T-helper 17 cell (primary cell): ENCODE results near the gene SPOCK2. TPM values are rescaled to one million over a fixed set of nuclear protein-coding genes. Genes with fewer than 3 reads are reported as not detected.

Experiments used
- ATAC-seq: fragments of 150-1000 bp; cut with Tn5 transposase; 2 replicates; pipeline ENCODE4 v1.10.0; 2021; ENCODE audit warnings: mild to moderate bottlenecking, moderate library complexity
- DNase-seq, 3 donors: peaks; one replicate each; pipeline versions ENCODE4 v3.0.0 to v3.0.0-alpha.2; 2020 to 2021
- H3K9me3 ChIP-seq: one replicate; pipeline ENCODE4 v1.7.0; 2013; ENCODE audit warnings: low read length, mild to moderate bottlenecking; ENCODE audit not compliant: control insufficient read depth, poor library complexity, severe bottlenecking
- H3K27ac Mint-ChIP-seq: one replicate; pipeline ENCODE4 v1.8.0; 2022; ENCODE audit warnings: mild to moderate bottlenecking, moderate library complexity, mixed read lengths
- H3K27me3 Mint-ChIP-seq: one replicate; pipeline ENCODE4 v1.8.0; 2022; ENCODE audit warnings: mixed read lengths
- H3K36me3 Mint-ChIP-seq: one replicate; pipeline ENCODE4 v1.8.0; 2022; ENCODE audit warnings: low read depth, mixed read lengths
- H3K4me1 Mint-ChIP-seq: one replicate; pipeline ENCODE4 v1.8.0; 2022; ENCODE audit warnings: mild to moderate bottlenecking, mixed read lengths
- H3K4me3 Mint-ChIP-seq: one replicate; pipeline ENCODE4 v1.8.0; 2022; ENCODE audit warnings: mild to moderate bottlenecking, moderate library complexity, mixed read lengths
- total RNA-seq, 4 donors: library from RNA in 2 of 4; stranded (reverse) in 2 of 4; gene quantifications; one replicate each; pipeline ENCODE4 v1.2.3 and lab custom pipeline; 2022 to 2026

The SPOCK2 gene
- total RNA-seq, 2 donors from 2014 or later = 603 to 772 TPM

DNA sequence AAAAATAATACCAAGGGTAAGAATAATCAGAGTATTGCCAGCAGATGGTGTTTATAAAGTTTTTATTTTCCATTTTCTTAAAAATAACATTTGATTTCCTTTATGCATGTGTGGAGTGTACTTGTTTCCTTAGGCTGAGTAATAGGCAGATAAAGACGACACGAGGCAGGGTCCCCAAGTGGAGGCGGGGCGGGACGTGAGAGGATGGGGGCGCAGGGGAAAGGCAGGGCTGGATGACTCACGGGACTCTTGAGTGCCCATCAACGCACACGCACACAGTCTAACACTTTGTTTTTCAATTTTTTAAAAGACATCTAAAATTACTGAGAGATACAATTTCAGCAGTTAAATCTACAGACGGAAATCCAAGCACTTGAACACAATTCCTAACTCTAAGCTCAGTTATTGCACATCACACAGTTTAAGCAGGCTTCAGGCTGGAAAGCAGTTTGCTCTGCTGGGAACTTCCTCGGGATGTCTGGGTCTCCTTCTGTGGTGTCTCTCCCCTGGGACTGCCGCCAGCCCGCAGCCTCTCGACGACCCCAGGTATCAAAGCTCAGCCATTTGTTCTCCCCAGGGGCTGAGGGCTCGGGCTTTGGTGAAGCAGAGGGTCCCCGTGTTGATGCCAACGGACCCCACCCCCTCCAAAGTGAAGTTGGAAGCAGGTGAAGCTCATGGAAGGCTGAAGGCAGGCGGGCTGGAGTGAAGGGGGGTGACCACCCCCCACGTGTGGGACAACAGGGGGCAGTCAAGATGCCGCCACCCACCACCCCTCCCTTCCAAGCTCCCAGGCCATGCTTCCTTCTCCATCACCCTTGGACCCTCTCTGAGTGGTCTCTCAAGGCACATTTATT, 29.1 kb downstream of the SPOCK2 start:
- Mint-ChIP-seq H3K4me1 (peaks cover 29% of the 10 kb centered on the region), H3K27ac (peak overlapping the region; percentile 93), H3K27me3 (no peaks in the 10 kb centered on the region), H3K4me3 (peak overlapping the region; percentile 79), H3K36me3 (no peaks in the 10 kb centered on the region)
- ATAC-seq (peak; percentile 25), DNase-seq (no peak)
- H3K9me3 ChIP-seq = no peaks in the 10 kb centered on the region

- Mint-ChIP-seq H3K4me3 (peak overlapping the region; percentile 76), H3K27ac (peak overlapping the region; percentile 93), H3K27me3 (no peaks in the 10 kb centered on the region), H3K4me1 (peaks cover 29% of the 10 kb centered on the region), H3K36me3 (no peaks in the 10 kb centered on the region)
- ATAC-seq = peak; percentile 9
- no peak for DNase-seq
- H3K9me3 ChIP-seq = no peaks in the 10 kb centered on the region
These were observed 29.9 kb downstream of the SPOCK2 start for GRCh38 chr10:72058347-72058898.

DNA sequence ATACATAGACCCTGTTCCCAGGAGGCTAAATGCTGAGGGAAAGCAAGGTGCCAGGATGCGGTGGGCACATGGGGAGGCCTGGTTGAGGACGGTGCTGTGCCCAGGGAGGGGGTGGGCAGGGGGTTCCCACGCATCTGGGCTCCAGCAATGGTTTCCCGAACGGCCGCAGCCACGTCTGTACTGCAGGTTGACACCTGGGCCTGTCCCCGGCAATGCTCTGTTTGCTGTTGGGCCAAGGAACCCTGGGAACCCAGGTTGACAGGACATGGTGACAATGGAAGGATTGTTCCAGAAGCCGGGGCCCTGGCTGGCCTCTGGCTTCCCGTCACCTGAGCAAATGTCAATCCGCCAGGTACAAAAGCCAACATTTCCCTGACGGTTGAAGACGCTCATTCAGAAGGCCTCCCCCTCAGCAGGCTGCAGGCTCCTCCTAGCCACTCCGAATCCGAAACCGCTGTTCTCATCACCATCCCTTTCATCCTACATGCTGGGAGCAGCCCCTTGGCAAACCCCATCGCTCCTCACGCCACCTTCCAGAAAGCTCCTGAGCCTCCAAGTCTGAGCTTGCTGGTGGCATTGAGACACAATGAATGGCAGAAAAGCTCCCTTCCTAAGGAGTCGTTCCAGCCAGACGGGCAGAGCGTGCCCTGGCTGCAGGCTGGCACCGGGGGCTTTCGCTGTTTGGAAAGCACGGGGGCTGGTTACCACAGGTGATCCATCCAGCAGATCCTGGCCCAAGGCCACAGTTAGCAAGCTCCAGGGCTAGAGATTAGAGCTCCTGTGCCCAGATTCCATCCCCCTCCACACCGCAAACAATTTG, 31.2 kb downstream of the SPOCK2 start:
- H3K27ac Mint-ChIP-seq = peak overlapping the region; percentile 93
- no peaks in the 10 kb centered on the region for H3K9me3 ChIP-seq

GRCh38 chr10:72056113-72056512, 32.2 kb downstream of the SPOCK2 start:
- DNase-seq (no peak), ATAC-seq (no peak)
- peaks cover 31% of the 10 kb centered on the region for H3K4me1 Mint-ChIP-seq
- H3K36me3 Mint-ChIP-seq = no peaks in the 10 kb centered on the region
- H3K4me3 Mint-ChIP-seq = no peak overlapping the region
- no peak overlapping the region for H3K27ac Mint-ChIP-seq
- no peaks in the 10 kb centered on the region for H3K9me3 ChIP-seq
- no peaks in the 10 kb centered on the region for H3K27me3 Mint-ChIP-seq

More for the DNA sequence above, 31.2 kb downstream of the SPOCK2 start:
- ATAC-seq (no peak), DNase-seq (no peak)
- Mint-ChIP-seq H3K27me3 (no peaks in the 10 kb centered on the region), H3K4me3 (peak overlapping the region; percentile 76), H3K36me3 (no peaks in the 10 kb centered on the region), H3K4me1 (peaks cover 31% of the 10 kb centered on the region)

DNA sequence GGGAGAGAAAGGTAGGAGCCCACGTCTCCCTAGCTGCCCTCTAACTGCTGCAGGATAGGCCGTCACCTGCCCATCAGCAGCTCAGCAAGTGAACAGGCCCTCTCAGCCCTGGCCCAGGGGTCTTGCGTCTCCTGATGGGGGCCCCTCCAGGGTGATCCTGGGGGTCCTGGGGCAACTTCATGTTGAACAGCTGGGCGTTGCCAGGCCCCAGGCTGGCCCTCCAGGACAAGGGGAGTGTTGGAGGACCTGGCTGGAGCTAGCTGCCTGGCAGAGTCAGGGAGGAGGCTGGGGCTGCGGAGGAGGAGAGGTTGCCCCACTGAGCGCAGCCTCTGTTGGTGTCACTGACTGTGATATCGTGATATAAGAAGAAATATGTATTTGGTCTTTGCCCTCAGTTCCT, 34.7 kb downstream of the SPOCK2 start:
- peaks cover 12% of the 10 kb centered on the region for H3K4me1 Mint-ChIP-seq
- no peak overlapping the region for H3K27ac Mint-ChIP-seq
- DNase-seq (no peak), ATAC-seq (no peak)
- H3K4me3 Mint-ChIP-seq = no peak overlapping the region
- H3K9me3 ChIP-seq = no peaks in the 10 kb centered on the region
- no peaks in the 10 kb centered on the region for H3K27me3 Mint-ChIP-seq
- H3K36me3 Mint-ChIP-seq = no peaks in the 10 kb centered on the region

- H3K4me3 Mint-ChIP-seq = no peak overlapping the region
- peak overlapping the region; percentile 21 for H3K27ac Mint-ChIP-seq
- no peaks in the 10 kb centered on the region for H3K27me3 Mint-ChIP-seq
- H3K36me3 Mint-ChIP-seq = no peaks in the 10 kb centered on the region
- H3K4me1 Mint-ChIP-seq = peaks cover 9% of the 10 kb centered on the region
- ATAC-seq = no peak
- DNase-seq = no peak
- no peaks in the 10 kb centered on the region for H3K9me3 ChIP-seq
These were observed 37.5 kb downstream of the SPOCK2 start for GRCh38 chr10:72050873-72051272.

DNA sequence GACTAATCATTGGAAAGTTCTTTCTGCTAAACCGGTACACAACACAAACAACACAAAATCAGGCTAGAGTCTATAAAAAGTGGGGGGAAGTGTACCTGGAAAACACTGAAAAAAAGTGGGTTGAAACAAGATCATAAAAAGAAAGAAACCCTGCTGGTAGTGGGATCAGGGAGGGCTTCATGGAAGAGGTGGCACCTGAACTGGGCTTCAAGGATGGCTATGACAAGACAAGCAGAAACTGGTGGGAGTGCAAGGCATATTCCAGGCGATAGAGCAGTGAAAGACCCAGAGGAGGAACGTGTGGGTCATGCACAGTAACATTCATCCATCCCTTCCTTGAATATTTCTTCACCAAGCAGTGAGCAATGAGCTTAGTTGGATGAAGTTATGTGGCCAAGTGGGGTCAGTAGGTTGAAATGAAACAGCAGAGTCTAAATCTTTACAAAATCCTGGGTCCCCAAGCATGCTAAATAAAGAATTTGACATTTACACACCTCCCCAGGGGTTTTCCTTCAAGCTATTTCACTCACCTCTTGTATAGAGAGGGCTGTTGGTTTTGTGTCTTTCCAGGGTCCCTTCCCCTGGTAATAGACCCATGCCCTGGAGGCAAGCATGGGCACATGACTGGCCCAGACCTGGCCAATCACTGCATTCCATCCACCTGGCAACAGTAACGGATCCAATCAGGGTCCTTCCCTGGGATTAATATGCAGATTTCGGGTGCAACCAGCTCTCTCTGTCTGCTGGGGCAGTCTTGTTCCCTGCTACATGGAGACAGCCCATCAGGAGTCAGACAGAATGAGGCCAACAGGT, 38.2 kb downstream of the SPOCK2 start:
- H3K27me3 Mint-ChIP-seq = no peaks in the 10 kb centered on the region
- H3K27ac Mint-ChIP-seq = peak overlapping the region; percentile 21
- no peaks in the 10 kb centered on the region for H3K36me3 Mint-ChIP-seq
- ATAC-seq (no peak), DNase-seq (no peak)
- no peak overlapping the region for H3K4me3 Mint-ChIP-seq
- peaks cover 9% of the 10 kb centered on the region for H3K4me1 Mint-ChIP-seq
- H3K9me3 ChIP-seq = no peaks in the 10 kb centered on the region

DNA sequence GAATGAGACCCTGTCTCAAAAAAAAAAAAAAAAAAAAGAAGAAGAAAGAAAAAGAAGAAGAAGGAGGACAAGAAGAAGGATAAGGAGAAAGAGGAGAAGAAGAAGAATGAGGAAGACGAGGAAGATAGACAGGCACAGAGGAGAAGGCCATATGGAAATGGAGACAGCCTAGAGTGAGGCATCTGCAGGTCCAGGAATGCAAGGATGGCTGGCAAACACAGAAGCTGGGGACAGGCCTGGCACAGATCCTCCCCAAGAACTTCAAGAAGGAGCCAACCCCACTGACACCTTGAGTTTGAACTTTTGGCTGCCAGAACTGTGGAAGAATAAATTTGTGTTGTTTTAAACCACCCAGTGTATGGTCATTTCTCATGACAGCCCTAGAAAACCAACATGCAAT, 38.9 kb downstream of the SPOCK2 start:
- DNase-seq (no peak), ATAC-seq (no peak)
- no peaks in the 10 kb centered on the region for H3K9me3 ChIP-seq
- no peaks in the 10 kb centered on the region for H3K27me3 Mint-ChIP-seq
- H3K27ac Mint-ChIP-seq = peak overlapping the region; percentile 87
- no peaks in the 10 kb centered on the region for H3K36me3 Mint-ChIP-seq
- no peak overlapping the region for H3K4me3 Mint-ChIP-seq
- H3K4me1 Mint-ChIP-seq = peaks cover 9% of the 10 kb centered on the region

GRCh38 chr10:72048450-72049124, 39.8 kb downstream of the SPOCK2 start:
- peak overlapping the region; percentile 87 for H3K27ac Mint-ChIP-seq
- ATAC-seq = peak; percentile 97
- DNase-seq = peak; percentile 70 to 81 (median 76)
- H3K4me3 Mint-ChIP-seq = no peak overlapping the region
- no peaks in the 10 kb centered on the region for H3K9me3 ChIP-seq
- peaks cover 11% of the 10 kb centered on the region for H3K4me1 Mint-ChIP-seq
- no peaks in the 10 kb centered on the region for H3K27me3 Mint-ChIP-seq
- H3K36me3 Mint-ChIP-seq = no peaks in the 10 kb centered on the region

DNA sequence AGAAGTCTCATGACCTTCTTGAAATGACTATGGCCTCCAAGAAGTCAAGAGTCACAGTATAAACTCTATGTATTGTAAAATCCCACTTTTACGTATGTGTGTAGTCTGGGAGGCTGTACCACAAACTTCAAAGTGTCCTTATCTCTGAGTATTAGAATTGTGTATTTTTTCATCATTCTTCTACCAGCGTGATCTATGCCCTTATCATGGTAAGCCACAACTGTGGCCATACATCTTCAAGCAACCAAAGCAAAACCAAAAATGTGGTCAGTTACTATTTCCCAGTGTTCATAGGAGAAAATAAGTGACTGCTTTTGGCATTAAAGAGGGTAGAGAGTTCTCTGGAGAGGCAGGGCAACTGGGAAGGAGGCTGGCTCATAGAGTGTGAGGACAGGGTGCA, 42.8 kb downstream of the SPOCK2 start:
- Mint-ChIP-seq H3K4me3 (no peak overlapping the region), H3K27ac (no peak overlapping the region), H3K27me3 (no peaks in the 10 kb centered on the region), H3K4me1 (peaks cover 15% of the 10 kb centered on the region), H3K36me3 (no peaks in the 10 kb centered on the region)
- DNase-seq (no peak), ATAC-seq (no peak)
- H3K9me3 ChIP-seq = no peaks in the 10 kb centered on the region

DNA sequence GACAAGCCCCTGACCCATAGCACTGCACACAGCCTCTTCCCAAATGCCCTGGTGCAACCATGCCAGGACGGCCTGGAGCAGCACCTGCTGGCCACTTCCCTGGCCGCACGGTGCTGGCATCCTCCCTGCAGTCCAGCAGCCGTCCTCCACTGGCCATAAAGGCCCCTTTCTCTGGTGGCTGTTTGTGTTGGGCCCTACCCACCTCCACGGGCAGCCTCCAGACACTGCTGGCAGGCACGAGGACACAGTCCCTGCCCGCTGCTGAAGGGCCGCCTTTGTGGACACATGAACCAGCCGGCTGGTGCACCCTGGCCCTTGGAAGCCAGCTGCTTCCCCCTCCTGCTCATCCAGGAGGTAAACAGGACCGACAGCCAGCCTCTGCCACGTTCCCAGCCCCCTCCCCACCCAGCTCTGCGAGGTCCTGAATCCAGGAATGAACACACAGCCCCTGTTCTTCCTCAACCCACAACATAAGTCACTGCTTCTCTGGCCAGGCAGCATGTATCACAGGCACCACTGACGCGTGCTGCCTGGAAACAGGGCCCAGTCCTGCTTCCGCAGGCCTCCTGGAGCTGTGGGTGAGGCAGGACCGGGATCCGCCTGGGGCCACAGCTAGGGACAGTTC, 43.8 kb downstream of the SPOCK2 start:
- H3K9me3 ChIP-seq = no peaks in the 10 kb centered on the region
- Mint-ChIP-seq H3K27ac (no peak overlapping the region), H3K27me3 (no peaks in the 10 kb centered on the region), H3K4me3 (no peak overlapping the region), H3K36me3 (no peaks in the 10 kb centered on the region), H3K4me1 (peaks cover 15% of the 10 kb centered on the region)
- ATAC-seq (no peak), DNase-seq (no peak)
